Upper lobe of left lung (tissue), 6 donors: Measurements from ENCODE around the gene ZNF606. TPM values are rescaled to one million over a fixed set of nuclear protein-coding genes. Genes with fewer than 3 reads are reported as not detected.

ENCODE experiments used
- ATAC-seq, 2 donors: fragments of 200-7000 bp; cut with Tn5 transposase; one replicate each; pipeline ENCODE4 v1.9.1; 2022; ENCODE audit warnings: mild to moderate bottlenecking in 2 of 2, moderate library complexity in 2 of 2; ENCODE audit not compliant: low FRiP score in 2 of 2
- DNase-seq, 2 donors: peaks; one replicate each; pipeline ENCODE4 v3.0.0-alpha.2; 2019 to 2020
- H3K27ac ChIP-seq, 4 donors: fragments of 200-600 bp; sonication (generic); one replicate each; pipeline ENCODE4 v1.5.1; 2016 to 2019
- H3K27me3 ChIP-seq, 4 donors: fragments of 200-600 bp; sonication (generic); one replicate each; pipeline ENCODE4 v1.5.1; 2017 to 2019
- H3K36me3 ChIP-seq, 4 donors: fragments of 200-600 bp; sonication (generic); one replicate each; pipeline ENCODE4 v1.5.1; 2016 to 2019
- H3K4me1 ChIP-seq, 4 donors: fragments of 200-600 bp; sonication (generic); one replicate each; pipeline ENCODE4 v1.5.1; 2018 to 2019
- H3K4me3 ChIP-seq, 4 donors: fragments of 200-600 bp; sonication (generic); one replicate each; pipeline ENCODE4 v1.5.1; 2017 to 2019; ENCODE audit warnings: mild to moderate bottlenecking in 2 of 4, moderate library complexity in 1 of 4
- H3K9me3 ChIP-seq, 4 donors: fragments of 200-600 bp; sonication (generic); one replicate each; pipeline ENCODE4 v1.5.1; 2018 to 2019
- EP300 ChIP-seq, 4 donors: sonication (generic); formaldehyde crosslinking; IDR thresholded peaks; one replicate each; pipeline ENCODE4 v1.5.1; 2017; ENCODE audit warnings: antibody characterized with exemption in 4 of 4, control low read depth in 2 of 4
- POLR2A ChIP-seq, 4 donors: fragments of 450-650 bp; IDR thresholded peaks; one replicate each; pipeline ENCODE4 v1.5.1; 2016 to 2017; ENCODE audit warnings: antibody characterized with exemption in 4 of 4, mild to moderate bottlenecking in 2 of 4
- POLR2AphosphoS5 ChIP-seq, 2 donors: sonication (generic); formaldehyde crosslinking; IDR thresholded peaks; one replicate each; pipeline ENCODE4 v1.5.1; 2017; ENCODE audit warnings: antibody characterized with exemption in 2 of 2
- WGBS, 2 donors: methylation state at CpG; one replicate each; pipeline ENCODE4 v1.1.5; 2017 to 2018; 5-methylcytosine and 5-hydroxymethylcytosine counted together
- total RNA-seq, 6 donors: library from RNA; depleted of rRNA in 4 of 6; stranded (reverse); fragments of >200 nt in 4 of 6; gene quantifications; one replicate each; pipeline versions ENCODE4 v1.1.0 to v1.2.1, GENCODE V29; 2016 to 2021
- TF ChIP-seq, protein P1 (sequence below), 6 experiments: fragments of 450-650 bp in 4 of 6; fragments of 200-600 bp in 2 of 6; sonication (generic) in 2 of 6; IDR thresholded peaks; one replicate each; pipeline ENCODE4 v1.5.1; 2016 to 2019; ENCODE audit warnings: antibody characterized with exemption in 6 of 6
- donor health status: DM: no; HTN: no; CAD: no; lungs with moderate emphysema.
- donor health status: DM: no; HTN: yes; CAD: no; lungs with severe emphysema.

Gene ZNF606
- total RNA-seq, 6 donors from 2014 or later = 9.6 to 40.9 (median 15.4) TPM

GRCh38 chr19:57992841-57993240, 9.8 kb downstream of the ZNF606 start:
- no peaks in the 10 kb centered on the region for H3K27me3 ChIP-seq
- peaks cover 13 to 64% (median 54%) of the 10 kb centered on the region in 4 donors for H3K36me3 ChIP-seq
- peaks cover 53 to 97% (median 91%) of the 10 kb centered on the region in 4 donors for H3K9me3 ChIP-seq
- ATAC-seq (no peak), DNase-seq (no peak)
- WGBS, 2 donors = 0 to 93% methylated on average over 1 of the region's 1 CpG
- TF ChIP-seq POLR2A (IDR thresholded peaks at IDR 0.05) (no peak), EP300 (IDR thresholded peaks at IDR 0.05) (no peak)
- no peak overlapping the region for H3K27ac ChIP-seq
- no peak overlapping the region for H3K4me3 ChIP-seq
- no peaks in the 10 kb centered on the region for H3K4me1 ChIP-seq

- H3K4me3 ChIP-seq = no peak overlapping the region
- TF ChIP-seq, protein P1, sequence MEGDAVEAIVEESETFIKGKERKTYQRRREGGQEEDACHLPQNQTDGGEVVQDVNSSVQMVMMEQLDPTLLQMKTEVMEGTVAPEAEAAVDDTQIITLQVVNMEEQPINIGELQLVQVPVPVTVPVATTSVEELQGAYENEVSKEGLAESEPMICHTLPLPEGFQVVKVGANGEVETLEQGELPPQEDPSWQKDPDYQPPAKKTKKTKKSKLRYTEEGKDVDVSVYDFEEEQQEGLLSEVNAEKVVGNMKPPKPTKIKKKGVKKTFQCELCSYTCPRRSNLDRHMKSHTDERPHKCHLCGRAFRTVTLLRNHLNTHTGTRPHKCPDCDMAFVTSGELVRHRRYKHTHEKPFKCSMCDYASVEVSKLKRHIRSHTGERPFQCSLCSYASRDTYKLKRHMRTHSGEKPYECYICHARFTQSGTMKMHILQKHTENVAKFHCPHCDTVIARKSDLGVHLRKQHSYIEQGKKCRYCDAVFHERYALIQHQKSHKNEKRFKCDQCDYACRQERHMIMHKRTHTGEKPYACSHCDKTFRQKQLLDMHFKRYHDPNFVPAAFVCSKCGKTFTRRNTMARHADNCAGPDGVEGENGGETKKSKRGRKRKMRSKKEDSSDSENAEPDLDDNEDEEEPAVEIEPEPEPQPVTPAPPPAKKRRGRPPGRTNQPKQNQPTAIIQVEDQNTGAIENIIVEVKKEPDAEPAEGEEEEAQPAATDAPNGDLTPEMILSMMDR (IDR thresholded peaks at IDR 0.05) = no peak
- no peak for TF ChIP-seq EP300 (IDR thresholded peaks at IDR 0.05)
- H3K4me1 ChIP-seq = no peaks in the 10 kb centered on the region
- no peak overlapping the region for H3K27ac ChIP-seq
- DNase-seq (no peak), ATAC-seq (no peak)
- peaks cover 98 to 100% (median 99%) of the 10 kb centered on the region in 4 donors for H3K9me3 ChIP-seq
- 90 to 100% methylated on average over 3 of the region's 3 CpGs for WGBS, 2 donors
- peaks cover 23 to 65% (median 54%) of the 10 kb centered on the region in 4 donors for H3K36me3 ChIP-seq
- H3K27me3 ChIP-seq = no peaks in the 10 kb centered on the region
Observed at GRCh38 chr19:57978586-57979289, 23.9 kb downstream of the ZNF606 start.

GRCh38 chr19:57974434-57974833, 28.2 kb downstream of the ZNF606 start, which contains the start of gene C19orf18:
TSS of gene C19orf18 (minus strand) at chr19:57974534. CDS start at chr19:57974432, 102 bp downstream.
- H3K36me3 ChIP-seq = peaks cover 2 to 28% (median 11%) of the 10 kb centered on the region in 4 donors
- no peaks in the 10 kb centered on the region for H3K27me3 ChIP-seq
- H3K4me3 ChIP-seq = no peak within 1 kb of the TSS
- no peak for DNase-seq
- no peak for ATAC-seq
- H3K27ac ChIP-seq = no peak within 1 kb of the TSS
- no peaks in the 10 kb centered on the region for H3K4me1 ChIP-seq
- no peak for TF ChIP-seq EP300 (IDR thresholded peaks at IDR 0.05)
- no peak for TF ChIP-seq POLR2AphosphoS5 (IDR thresholded peaks at IDR 0.05)
- peaks cover 76 to 100% (median 96%) of the 10 kb centered on the region in 4 donors for H3K9me3 ChIP-seq
- WGBS, 2 donors = 78 to 94% methylated on average over 4 of the region's 4 CpGs

DNA sequence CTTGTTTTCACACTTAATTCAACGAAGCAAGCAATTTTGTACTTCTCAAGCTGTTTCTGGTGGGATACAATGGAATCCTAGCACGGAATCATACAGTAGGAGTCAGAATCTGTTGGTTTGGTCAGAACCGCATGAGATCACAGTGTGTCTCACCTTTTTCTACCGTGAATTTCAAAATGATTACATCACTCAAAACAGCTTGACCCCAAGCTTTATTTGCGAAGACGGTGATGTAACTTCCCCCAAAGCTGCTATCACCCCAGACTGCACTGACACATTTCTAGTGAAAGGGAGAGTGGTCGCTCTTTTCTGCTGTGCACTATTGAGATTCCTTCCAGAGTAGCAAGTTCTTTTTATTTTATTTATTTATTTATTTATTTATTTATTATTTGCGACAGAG, 37.9 kb downstream of the ZNF606 start:
- DNase-seq (no peak), ATAC-seq (no peak)
- no peak for TF ChIP-seq EP300 (IDR thresholded peaks at IDR 0.05)
- Histone ChIP-seq H3K27ac (no peak overlapping the region), H3K27me3 (no peaks in the 10 kb centered on the region), H3K4me3 (no peak overlapping the region), H3K4me1 (no peaks in the 10 kb centered on the region), H3K36me3 (no peaks in the 10 kb centered on the region), H3K9me3 (peaks cover 20 to 93% (median 84%) of the 10 kb centered on the region in 4 donors)
- 83 to 90% methylated on average over 8 of the region's 8 CpGs for WGBS, 2 donors

GRCh38 chr19:57961785-57962184, 40.8 kb downstream of the ZNF606 start:
- no peaks in the 10 kb centered on the region for H3K27me3 ChIP-seq
- 83 to 96% methylated on average over 1 of the region's 1 CpG for WGBS, 2 donors
- peaks cover 19 to 93% (median 83%) of the 10 kb centered on the region in 4 donors for H3K9me3 ChIP-seq
- no peak for TF ChIP-seq POLR2A (IDR thresholded peaks at IDR 0.05)
- TF ChIP-seq POLR2AphosphoS5 (IDR thresholded peaks at IDR 0.05) = no peak
- TF ChIP-seq, protein P1 (IDR thresholded peaks at IDR 0.05) = no peak
- TF ChIP-seq EP300 (IDR thresholded peaks at IDR 0.05) = no peak
- H3K27ac ChIP-seq = no peak overlapping the region
- H3K36me3 ChIP-seq = no peaks in the 10 kb centered on the region
- H3K4me1 ChIP-seq = no peaks in the 10 kb centered on the region
- ATAC-seq (no peak), DNase-seq (no peak)
- H3K4me3 ChIP-seq = no peak overlapping the region

DNA sequence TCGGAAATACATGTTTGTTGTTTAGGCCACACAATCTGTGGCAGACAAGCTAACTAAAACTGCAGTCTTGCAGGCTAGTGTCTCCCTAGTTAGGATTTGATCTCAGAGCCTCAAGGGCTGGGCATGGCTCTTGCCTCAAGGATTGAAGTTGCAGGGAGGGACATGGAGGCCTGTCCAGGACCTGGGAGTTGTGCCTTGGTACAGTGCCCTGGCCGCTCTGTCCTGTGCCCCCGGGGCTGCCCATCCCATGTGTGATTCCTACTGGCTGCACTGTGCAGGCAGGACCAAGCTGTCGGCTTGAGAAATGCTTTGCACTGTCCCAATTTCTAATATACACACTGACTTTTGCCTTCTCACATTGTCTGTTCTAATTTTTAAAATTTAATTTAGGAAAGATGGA, 47.6 kb downstream of the ZNF606 start:
- H3K36me3 ChIP-seq = no peaks in the 10 kb centered on the region
- 88 to 94% methylated on average over 4 of the region's 4 CpGs for WGBS, 2 donors
- no peak for ATAC-seq
- no peaks in the 10 kb centered on the region for H3K4me1 ChIP-seq
- H3K27me3 ChIP-seq = no peaks in the 10 kb centered on the region
- H3K4me3 ChIP-seq = no peak overlapping the region
- no peak overlapping the region for H3K27ac ChIP-seq
- no peak for TF ChIP-seq EP300 (IDR thresholded peaks at IDR 0.05)
- TF ChIP-seq, protein P1 (IDR thresholded peaks at IDR 0.05) = no peak
- no peak for DNase-seq
- peaks cover 4 to 87% (median 40%) of the 10 kb centered on the region in 4 donors for H3K9me3 ChIP-seq
